ENCODE results near the gene CSMD2. TPM values are rescaled to one million over a fixed set of nuclear protein-coding genes. Genes with fewer than 3 reads are reported as not detected.

CSMD2 gene
- under 1 TPM in 2 of 4 donors, not detected in 2; 0.09 to 0.20 TPM for total RNA-seq

GRCh38 chr1:34164771-34165391 is at the start of gene CSMD2:
TSS of gene CSMD2 (minus strand) at chr1:34165230. CDS start at chr1:34165097, 133 bp downstream.
- H3K4me1 ChIP-seq: peaks cover 10 to 11% of the 10 kb centered on the region in 2 donors
- H3K27ac ChIP-seq: no peak within 1 kb of the TSS
- no peaks in the 10 kb centered on the region for H3K36me3 ChIP-seq
- ATAC-seq (no peak), DNase-seq (no peak)
- intact Hi-C loops (cut with DNase I; ENCODE audit: low total_unique reads) (loop anchor here (5.0 kb wide), 1 partner anchor 533 kb away; no protein-coding TSS in a partner anchor), in situ Hi-C loops (cut with MboI; ENCODE audit: low sequenced_read_pairs in 4 of 4) (loop anchor here in 1 of 4 donors (25.0 kb wide), 2 partner anchors 428 to 528 kb away; no protein-coding TSS in a partner anchor)
- TF ChIP-seq POLR2A (IDR thresholded peaks at IDR 0.05) (no peak), CTCF (IDR thresholded peaks at IDR 0.05 in 4 of 5, conservative IDR thresholded peaks at IDR 0.05 in 1 of 5) (no peak)
- peak within 1 kb of the TSS; percentile 27 to 49 (median 43) for H3K4me3 ChIP-seq
- no peaks in the 10 kb centered on the region for H3K9me3 ChIP-seq
- peaks cover 48 to 66% (median 66%) of the 10 kb centered on the region in 3 donors for H3K27me3 ChIP-seq

- in situ Hi-C loops (cut with MboI; ENCODE audit: low sequenced_read_pairs in 4 of 4) (no loop called here), intact Hi-C loops (cut with DNase I; ENCODE audit: low total_unique reads) (no loop called here)
- ATAC-seq (no peak), DNase-seq (no peak)
- no peak overlapping the region for H3K27ac ChIP-seq
- H3K9me3 ChIP-seq: no peaks in the 10 kb centered on the region
- H3K27me3 ChIP-seq: no peaks in the 10 kb centered on the region
- H3K36me3 ChIP-seq: no peaks in the 10 kb centered on the region
- TF ChIP-seq CTCF (IDR thresholded peaks at IDR 0.05 in 4 of 5, conservative IDR thresholded peaks at IDR 0.05 in 1 of 5) (no peak), POLR2A (IDR thresholded peaks at IDR 0.05) (no peak)
- no peaks in the 10 kb centered on the region for H3K4me1 ChIP-seq
- no peak overlapping the region for H3K4me3 ChIP-seq
Measured at GRCh38 chr1:34213956-34214355, 48.9 kb upstream of the CSMD2 start.

- no peak for ATAC-seq
- Histone ChIP-seq H3K4me1 (no peaks in the 10 kb centered on the region), H3K27ac (no peak overlapping the region), H3K27me3 (no peaks in the 10 kb centered on the region), H3K4me3 (no peak overlapping the region), H3K9me3 (no peaks in the 10 kb centered on the region), H3K36me3 (no peaks in the 10 kb centered on the region)
- in situ Hi-C loops (cut with MboI; ENCODE audit: low sequenced_read_pairs in 4 of 4) (no loop called here), intact Hi-C loops (cut with DNase I; ENCODE audit: low total_unique reads) (no loop called here)
- TF ChIP-seq CTCF (IDR thresholded peaks at IDR 0.05 in 4 of 5, conservative IDR thresholded peaks at IDR 0.05 in 1 of 5) (no peak), POLR2A (IDR thresholded peaks at IDR 0.05) (no peak)
- no peak for DNase-seq
Measured at GRCh38 chr1:34212673-34213072, 47.6 kb upstream of the CSMD2 start.

- Histone ChIP-seq H3K4me1 (no peaks in the 10 kb centered on the region), H3K4me3 (no peak overlapping the region), H3K27ac (peak overlapping the region in 1 of 4 donors; percentile 25), H3K36me3 (no peaks in the 10 kb centered on the region), H3K27me3 (no peaks in the 10 kb centered on the region), H3K9me3 (no peaks in the 10 kb centered on the region)
- ATAC-seq (peak; percentile 79 to 80), DNase-seq (peak in 1 of 2 donors; percentile 37)
- intact Hi-C loops (cut with DNase I; ENCODE audit: low total_unique reads): no loop called here
- in situ Hi-C loops (cut with MboI; ENCODE audit: low sequenced_read_pairs in 4 of 4): no loop called here
- TF ChIP-seq CTCF (IDR thresholded peaks at IDR 0.05 in 4 of 5, conservative IDR thresholded peaks at IDR 0.05 in 1 of 5) (no peak), POLR2A (IDR thresholded peaks at IDR 0.05) (no peak)
Measured at GRCh38 chr1:34199927-34200326, 34.9 kb upstream of the CSMD2 start.

All from gastrocnemius medialis (tissue), 4 donors.